Ramos (cell line): Measurements from ENCODE around the gene C1orf232.

Experiments
- in situ Hi-C: fragments of 300-500 bp; cut with MboI; formaldehyde crosslinking; loops from one replicate; pipeline ENCODE4 v1.14.3; 2022; ENCODE audit warnings: low sequenced_read_pairs; ENCODE audit not compliant: unreplicated experiment

Gene C1orf232

GRCh38 chr1:26181586-26182382 lies 13.0 kb upstream of the C1orf232 start:
- in situ Hi-C loops, result no loop called here

- in situ Hi-C loops, result no loop called here
Observed at GRCh38 chr1:26180010-26180506, 11.3 kb upstream of the C1orf232 start.

- in situ Hi-C loops, result no loop called here
Observed at GRCh38 chr1:26177182-26177684, 8.5 kb upstream of the C1orf232 start, which contains the start of gene CNKSR1. Gene CNKSR1 (plus strand): TSS chr1:26177491. CDS start chr1:26177548, 57 bp downstream.

- in situ Hi-C loops, result no loop called here
Observed at GRCh38 chr1:26175346-26175745, 6.6 kb upstream of the C1orf232 start.

GRCh38 chr1:26171084-26172072 lies 2.6 kb upstream of the C1orf232 start, which contains the start of gene ZNF593OS:
Gene ZNF593OS (minus strand): TSS chr1:26171832. CDS start chr1:26171661, 171 bp downstream.
- in situ Hi-C loops, result no loop called here

- in situ Hi-C loops, result no loop called here
Observed at GRCh38 chr1:26170472-26170821, 1.7 kb upstream of the C1orf232 start.

- in situ Hi-C loops, result no loop called here
Observed at GRCh38 chr1:26169669-26170471, 1.1 kb upstream of the C1orf232 start, which contains the start of gene ZNF593. Gene ZNF593 (plus strand): TSS chr1:26169908. CDS start chr1:26169984, 76 bp downstream.

- in situ Hi-C loops, result no loop called here
Observed at GRCh38 chr1:26169198-26169554, 413 bp upstream of the C1orf232 start.

- in situ Hi-C loops, result no loop called here
Observed at GRCh38 chr1:26166719-26167281, 2.0 kb downstream of the C1orf232 start.

GRCh38 chr1:26164861-26165842 lies 3.6 kb downstream of the C1orf232 start:
- in situ Hi-C loops, result no loop called here

- in situ Hi-C loops, result no loop called here
Observed at GRCh38 chr1:26164036-26164860, 4.5 kb downstream of the C1orf232 start.

GRCh38 chr1:26163684-26164035 lies 5.1 kb downstream of the C1orf232 start:
- in situ Hi-C loops, result no loop called here

GRCh38 chr1:26162220-26162709 lies 6.5 kb downstream of the C1orf232 start:
- in situ Hi-C loops, result no loop called here

GRCh38 chr1:26161415-26162219 lies 7.1 kb downstream of the C1orf232 start:
- in situ Hi-C loops, result no loop called here

GRCh38 chr1:26160527-26161414 lies 8.0 kb downstream of the C1orf232 start:
- in situ Hi-C loops, result no loop called here

GRCh38 chr1:26159743-26160039 lies 9.1 kb downstream of the C1orf232 start:
- in situ Hi-C loops, result no loop called here
